VCaP (cell line): Measurements from ENCODE around the gene NEUROG1.

Source experiments
- H3K27ac ChIP-seq: fragments of 450-650 bp; 2 replicates; pipeline ENCODE4 v1.5.1; 2017
- CTCF ChIP-seq: fragments of 450-650 bp; conservative IDR thresholded peaks from 2 replicates; pipeline ENCODE4 v1.5.1; 2017; ENCODE audit warnings: mild to moderate bottlenecking, moderate library complexity

The NEUROG1 gene

DNA sequence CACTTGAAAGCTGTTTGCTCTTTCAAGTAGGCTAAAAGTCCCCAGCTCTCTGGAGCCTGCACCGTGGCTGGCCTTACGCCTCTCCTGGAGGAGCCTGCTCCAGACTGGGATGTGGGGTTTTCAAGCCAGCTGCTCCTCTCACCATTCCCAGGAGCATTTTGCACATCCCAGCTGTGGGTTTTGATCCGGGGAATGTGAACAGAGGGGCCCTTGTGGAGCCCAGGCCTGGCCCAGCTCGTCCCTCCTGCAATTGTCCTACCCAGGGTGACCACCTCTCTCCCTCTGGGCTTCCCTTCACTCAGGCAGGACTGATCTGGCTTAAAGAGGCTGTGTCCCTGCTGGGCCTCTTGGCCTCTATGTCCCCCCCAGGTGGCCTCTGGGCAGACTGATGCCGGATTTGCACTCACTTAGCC, 51.1 kb downstream of the NEUROG1 start:
- TF ChIP-seq CTCF, result no peak
- no peak overlapping the region for H3K27ac ChIP-seq
